HG03521 (cell line): ENCODE data around the gene DAND5.
A peak's percentile ranks its signal among the peaks of the same experiment; 100 is the strongest.
"Not testable (repeated sequence)": the region's sequence is repeated elsewhere in the genome, so short reads cannot be mapped to it uniquely, and the experiment has no call there.

ENCODE experiments used
- ATAC-seq: cut with Tn5 transposase; IDR thresholded peaks from one replicate; pipeline ENCODE4 v1.9.1; 2021; ENCODE audit warnings: mild to moderate bottlenecking, moderate library complexity; ENCODE audit not compliant: unreplicated experiment

The DAND5 gene

DNA sequence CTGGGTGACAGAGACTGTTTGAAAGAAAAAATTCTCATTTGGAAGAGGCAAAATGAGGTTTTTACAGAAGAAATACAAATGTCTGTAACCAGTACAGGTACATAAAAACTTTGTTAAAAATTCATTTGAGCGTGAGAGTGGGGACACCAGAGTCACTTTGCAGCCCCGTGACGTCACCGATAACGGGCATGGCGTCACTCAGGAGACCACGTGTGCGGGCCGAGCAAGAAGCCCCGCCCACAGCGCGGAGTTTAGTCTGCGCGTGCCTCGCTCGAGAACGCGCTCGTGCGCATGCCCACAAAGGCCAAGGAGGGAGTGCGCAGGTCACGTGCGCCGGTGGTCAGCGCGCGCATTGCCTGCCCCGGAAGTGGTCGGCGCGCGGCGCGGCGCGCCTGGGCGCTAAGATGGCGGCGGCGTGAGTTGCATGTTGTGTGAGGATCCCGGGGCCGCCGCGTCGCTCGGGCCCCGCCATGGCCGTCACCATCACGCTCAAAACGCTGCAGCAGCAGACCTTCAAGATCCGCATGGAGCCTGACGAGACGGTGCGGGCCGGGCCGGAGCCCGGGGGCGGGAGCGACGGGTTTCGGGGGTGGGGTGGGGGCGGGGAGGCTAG lies 23.8 kb upstream of the DAND5 start, which contains the start of gene RAD23A:
Gene RAD23A (plus strand): TSS at position 384 of the 613 bp plus-strand sequence. CDS start 87 bp downstream, at position 471.
- ATAC-seq, result peak; percentile 75

GRCh38 chr19:12946092-12946721 lies 23.2 kb upstream of the DAND5 start:
- ATAC-seq, result peak; percentile 36

DNA sequence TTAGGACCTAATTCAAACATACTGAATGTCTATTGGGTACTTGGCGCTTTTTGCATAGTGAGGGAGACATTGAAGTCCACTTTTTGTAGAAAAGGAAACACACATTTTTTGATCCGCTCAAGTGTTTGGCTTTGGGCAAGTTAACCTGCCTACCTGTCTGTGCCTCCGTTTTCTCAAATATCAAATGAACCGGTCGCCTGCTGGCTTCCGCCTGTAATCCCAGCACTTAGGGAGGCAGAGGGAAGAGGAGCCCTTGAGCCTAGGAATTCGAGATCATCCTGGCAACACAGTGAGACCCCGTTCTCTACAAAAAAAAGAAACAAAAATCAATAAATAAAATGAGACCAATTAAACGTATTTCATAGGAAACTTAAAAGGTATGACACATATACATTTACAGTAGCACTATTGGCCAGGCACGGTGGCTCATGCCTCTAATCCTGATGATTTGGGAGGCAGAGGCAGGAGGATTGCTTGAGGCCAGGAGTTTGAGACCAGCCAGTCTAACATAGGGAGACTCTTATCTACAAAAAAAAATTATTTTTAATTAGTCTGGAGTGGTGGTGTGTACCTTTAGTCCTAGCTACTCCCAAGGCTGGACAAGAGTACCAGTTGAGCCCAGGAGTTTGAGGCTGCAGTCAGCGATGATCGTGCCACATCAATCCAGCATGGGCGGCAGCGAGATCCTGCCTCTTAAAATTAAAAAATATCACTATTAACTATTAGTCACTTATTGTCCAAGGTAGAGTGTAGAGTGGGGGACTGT lies 22.5 kb upstream of the DAND5 start:
- ATAC-seq, result no peak

- ATAC-seq, result no peak
Observed at GRCh38 chr19:12947702-12948611, 21.4 kb upstream of the DAND5 start.

GRCh38 chr19:12948612-12949362 lies 20.6 kb upstream of the DAND5 start:
- no peak for ATAC-seq

DNA sequence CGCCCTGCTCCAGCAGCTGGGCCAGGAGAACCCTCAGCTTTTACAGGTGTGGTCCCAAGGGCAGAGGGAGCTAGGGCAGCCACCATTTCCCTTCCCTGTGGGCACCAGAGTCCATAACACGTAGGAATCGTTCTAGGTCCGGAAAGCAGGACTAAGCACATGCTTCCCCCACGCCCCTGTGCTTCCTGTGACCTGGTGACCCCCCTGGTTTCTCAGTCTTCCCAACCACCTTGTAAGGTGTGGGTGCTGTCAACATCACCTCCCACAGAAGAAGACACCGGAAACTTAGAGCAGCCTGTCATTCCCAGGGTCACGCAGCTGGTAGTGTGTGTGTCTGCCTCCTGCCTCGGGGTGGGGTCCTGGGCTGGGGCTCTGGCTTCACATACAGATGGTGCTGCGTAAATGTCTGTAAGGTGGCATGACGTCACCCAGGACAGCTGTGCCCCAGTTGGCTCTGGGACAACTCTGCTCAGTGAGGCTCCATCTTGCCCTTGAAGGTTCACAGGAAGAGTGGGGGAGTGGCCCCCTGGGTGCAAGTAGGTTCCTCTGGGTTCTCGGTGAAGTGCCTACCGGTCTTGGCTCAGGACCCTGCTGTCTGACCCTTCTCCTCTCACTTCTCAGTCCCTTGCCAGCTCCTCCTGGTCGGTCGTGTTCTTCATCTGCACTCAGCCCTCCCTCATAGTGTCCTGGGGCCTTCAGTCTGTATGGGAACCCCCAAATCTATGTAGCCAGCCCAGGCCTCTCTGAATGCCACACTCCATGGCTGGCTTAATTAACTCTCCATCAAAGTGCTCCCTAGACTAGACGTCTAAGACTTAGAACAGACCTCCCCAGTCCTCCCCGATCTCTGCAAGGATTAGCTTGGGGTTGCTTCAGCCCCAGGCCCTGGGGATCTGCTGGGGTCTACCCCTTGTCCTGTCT lies 19.8 kb upstream of the DAND5 start:
- no peak for ATAC-seq

DNA sequence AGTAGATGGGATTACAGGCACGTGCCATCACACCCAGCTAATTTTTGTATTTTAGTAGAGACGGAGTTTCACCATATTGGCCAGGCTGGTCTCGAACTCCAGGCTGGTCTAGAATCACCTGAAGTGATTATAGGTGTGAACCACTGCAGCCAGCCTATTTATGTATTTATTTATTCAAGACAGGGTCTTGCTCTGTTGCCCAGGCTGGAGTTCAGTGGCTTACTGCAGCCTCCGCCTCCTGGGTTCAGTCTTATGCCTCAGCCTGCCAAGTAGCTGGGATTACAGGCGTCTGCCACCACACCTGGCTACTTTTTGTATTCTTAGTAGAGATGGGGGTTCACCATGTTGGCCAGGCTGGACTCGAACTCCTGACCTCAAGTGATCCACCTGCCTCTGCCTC lies 17.3 kb upstream of the DAND5 start:
- ATAC-seq, result not testable (repeated sequence)

DNA sequence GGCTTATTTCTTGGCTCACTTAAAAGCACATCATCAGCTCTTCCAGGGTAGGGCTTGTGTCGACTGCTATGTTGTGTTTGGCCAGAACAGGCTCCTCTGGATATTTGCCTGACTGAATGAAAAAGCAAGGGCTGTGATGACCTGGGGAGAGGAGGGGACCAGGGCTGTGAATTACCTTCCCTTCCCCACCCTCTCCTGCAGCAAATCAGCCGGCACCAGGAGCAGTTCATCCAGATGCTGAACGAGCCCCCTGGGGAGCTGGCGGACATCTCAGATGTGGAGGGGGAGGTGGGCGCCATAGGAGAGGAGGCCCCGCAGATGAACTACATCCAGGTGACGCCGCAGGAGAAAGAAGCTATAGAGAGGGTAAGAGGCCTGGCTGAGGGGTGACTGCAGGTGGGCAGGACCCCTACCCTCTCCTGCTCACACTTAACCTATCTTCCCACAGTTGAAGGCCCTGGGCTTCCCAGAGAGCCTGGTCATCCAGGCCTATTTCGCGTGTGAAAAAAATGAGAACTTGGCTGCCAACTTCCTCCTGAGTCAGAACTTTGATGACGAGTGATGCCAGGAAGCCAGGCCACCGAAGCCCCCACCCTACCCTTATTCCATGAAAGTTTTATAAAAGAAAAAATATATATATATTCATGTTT lies 16.8 kb upstream of the DAND5 start:
- ATAC-seq, result no peak

DNA sequence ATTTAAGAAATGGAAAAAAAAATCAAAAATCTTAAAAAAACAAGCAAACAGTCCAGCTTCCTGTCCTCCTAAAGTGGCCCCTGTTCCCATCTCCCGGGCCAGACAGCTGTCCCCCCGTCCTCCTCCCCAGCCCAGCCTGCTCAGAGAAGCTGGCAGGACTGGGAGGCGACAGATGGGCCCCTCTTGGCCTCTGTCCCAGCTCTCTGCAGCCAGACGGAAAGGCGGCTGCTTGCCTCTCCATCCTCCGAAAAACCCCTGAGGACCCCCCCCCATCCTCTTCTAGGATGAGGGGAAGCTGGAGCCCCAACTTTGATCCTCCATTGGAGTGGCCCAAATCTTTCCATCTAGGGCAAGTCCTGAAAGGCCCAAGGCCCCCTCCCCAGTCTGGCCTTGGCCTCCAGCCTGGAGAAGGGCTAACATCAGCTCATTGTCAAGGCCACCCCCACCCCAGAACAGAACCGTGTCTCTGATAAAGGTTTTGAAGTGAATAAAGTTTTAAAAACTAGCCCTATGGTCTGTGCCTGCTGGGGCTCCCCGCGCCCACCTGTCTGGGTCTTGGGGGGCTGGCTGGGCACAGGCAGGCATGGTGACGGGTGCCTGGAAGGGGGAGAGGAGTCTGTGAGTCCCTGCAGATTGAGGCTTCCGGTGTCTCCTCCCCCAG lies 16.1 kb upstream of the DAND5 start:
- no peak for ATAC-seq

GRCh38 chr19:12953799-12954611 lies 15.4 kb upstream of the DAND5 start:
- no peak for ATAC-seq

GRCh38 chr19:12954612-12954962 lies 14.8 kb upstream of the DAND5 start:
- ATAC-seq, result no peak

- ATAC-seq, result not testable (repeated sequence)
Observed at GRCh38 chr19:12955575-12955974, 13.8 kb upstream of the DAND5 start.

DNA sequence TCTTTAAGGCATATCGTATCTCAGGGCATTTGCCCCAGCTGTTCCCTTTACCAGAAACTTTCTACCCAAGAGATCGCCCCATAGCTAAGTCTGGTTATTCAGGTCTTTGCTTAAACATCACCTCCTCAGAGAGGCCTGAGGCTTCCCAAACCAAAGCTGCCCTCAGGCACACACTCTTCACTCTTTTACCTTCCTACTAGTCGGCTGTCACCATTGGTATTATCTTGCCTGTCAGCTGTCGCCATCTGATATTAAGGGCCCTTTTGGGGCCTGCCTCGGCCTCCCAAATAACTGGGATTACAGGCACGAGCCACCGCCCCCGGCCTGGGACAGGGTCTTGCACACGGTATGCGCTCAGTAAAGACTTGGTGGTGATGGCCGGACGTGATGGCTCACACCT lies 13.4 kb upstream of the DAND5 start:
- no peak for ATAC-seq

DNA sequence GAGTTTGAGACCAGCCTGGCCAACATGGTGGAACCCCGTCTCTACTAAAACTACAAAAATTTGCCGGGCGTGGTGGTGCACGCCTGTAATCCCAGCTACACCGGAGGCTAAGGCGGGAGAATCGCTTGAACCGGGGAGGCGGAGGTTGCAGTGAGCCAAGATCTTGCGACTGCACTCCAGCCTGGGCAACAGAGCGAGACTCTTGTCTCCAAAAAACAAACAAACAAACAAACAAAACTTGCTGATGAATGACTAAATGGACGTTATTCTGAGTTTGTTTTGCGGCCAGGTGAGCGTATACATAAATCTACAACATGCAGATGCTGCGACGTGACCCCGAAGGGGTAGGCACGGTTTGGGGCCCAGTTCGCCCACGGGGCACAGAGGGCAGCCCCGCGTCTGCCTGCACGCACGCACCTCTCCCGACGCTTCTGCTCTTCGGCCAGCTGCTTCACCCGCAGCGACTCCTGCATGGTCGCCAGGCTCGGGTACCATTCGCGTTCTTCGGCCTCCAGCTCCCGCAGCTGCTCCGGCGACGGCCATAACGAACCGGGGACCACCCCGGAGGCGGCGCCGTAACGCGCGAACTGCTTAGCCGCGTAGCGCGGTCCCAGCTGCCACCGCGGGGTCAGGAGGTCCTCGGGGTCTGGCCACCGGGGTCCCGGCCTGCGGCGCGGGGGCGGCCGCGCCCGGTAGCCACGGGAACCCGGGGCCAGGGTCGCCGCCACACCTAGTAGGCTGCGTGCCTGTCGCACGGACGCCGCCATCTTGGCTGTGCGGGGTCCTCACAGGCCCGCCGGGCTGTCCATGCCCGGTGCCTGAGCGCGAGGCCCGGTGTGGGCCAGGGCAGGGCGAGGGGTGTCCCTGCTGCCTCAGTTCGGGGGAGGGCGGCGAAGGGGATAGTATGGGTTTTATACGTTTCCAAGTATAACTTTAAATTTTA lies 12.7 kb upstream of the DAND5 start, which contains the start of gene GADD45GIP1:
Gene GADD45GIP1 (minus strand): TSS at position 778 of the 943 bp plus-strand sequence. CDS start 11 bp downstream, at position 767.
- ATAC-seq, result peak; percentile 72

- not testable (repeated sequence) for ATAC-seq
Observed at GRCh38 chr19:12957389-12957952, 11.9 kb upstream of the DAND5 start.

GRCh38 chr19:12959481-12959880 lies 9.9 kb upstream of the DAND5 start:
- ATAC-seq, result no peak
